HepG2 (cell line): Measurements from ENCODE around the gene HOXD4.

ENCODE experiments used
- CTCF ChIP-seq: sonication (generic); formaldehyde crosslinking; IDR thresholded peaks from 2 replicates; pipeline ENCODE4 v1.5.0; 2020; ENCODE audit warnings: mild to moderate bottlenecking, missing genetic modification reagents, moderate library complexity
- EP300 ChIP-seq, 3 experiments: sonication (generic) in 1 of 3; formaldehyde crosslinking in 1 of 3; IDR thresholded peaks; 2 replicates each; pipeline versions ENCODE4 v1.5.1 to v1.6.1; 2011 to 2020; ENCODE audit warnings: low read depth in 2 of 3, low read length in 2 of 3, borderline replicate concordance in 1 of 3, improper control_type of control experiment in 1 of 3, mild to moderate bottlenecking in 1 of 3, missing genetic modification reagents in 1 of 3, moderate library complexity in 1 of 3
- FOXM1 ChIP-seq: sonication (generic); formaldehyde crosslinking; IDR thresholded peaks from 2 replicates; pipeline ENCODE4 v1.5.0; 2020; ENCODE audit warnings: missing genetic modification reagents
- RAD21 ChIP-seq: fragments of 450-650 bp; formaldehyde crosslinking; IDR thresholded peaks from 2 replicates; pipeline ENCODE4 v1.5.0; 2020; ENCODE audit warnings: mild to moderate bottlenecking
- SMAD3 ChIP-seq: sonication (generic); formaldehyde crosslinking; IDR thresholded peaks from 2 replicates; pipeline ENCODE4 v1.4.0; 2020; ENCODE audit warnings: missing genetic modification reagents
- STAG1 ChIP-seq: sonication (generic); formaldehyde crosslinking; IDR thresholded peaks from 2 replicates; pipeline ENCODE4 v1.4.0; 2020; ENCODE audit warnings: missing genetic modification reagents
- ZBTB33 ChIP-seq: sonication (generic); formaldehyde crosslinking; IDR thresholded peaks from 2 replicates; pipeline ENCODE4 v1.4.0; 2020; ENCODE audit warnings: missing genetic modification reagents
- ZBTB43 ChIP-seq: sonication (generic); formaldehyde crosslinking; conservative IDR thresholded peaks from 2 replicates; pipeline ENCODE4 v1.4.0; 2020; ENCODE audit warnings: missing genetic modification reagents
- ZBTB7A ChIP-seq: sonication (generic); formaldehyde crosslinking; IDR thresholded peaks from 2 replicates; pipeline ENCODE4 v1.8.0; 2022; ENCODE audit warnings: mild to moderate bottlenecking, missing genetic modification reagents
- ZNF292 ChIP-seq: sonication (generic); formaldehyde crosslinking; IDR thresholded peaks from 2 replicates; pipeline ENCODE4 v1.8.1; 2022; ENCODE audit warnings: mild to moderate bottlenecking, low read depth, missing genetic modification reagents, borderline replicate concordance
- ZNF362 ChIP-seq: sonication (generic); formaldehyde crosslinking; IDR thresholded peaks from 2 replicates; pipeline ENCODE4 v1.4.0; 2020; ENCODE audit warnings: missing genetic modification reagents, mild to moderate bottlenecking, borderline replicate concordance
- ZNF441 ChIP-seq: sonication (generic); formaldehyde crosslinking; IDR thresholded peaks from 2 replicates; pipeline ENCODE4 v1.7.0; 2021; ENCODE audit warnings: missing genetic modification reagents, borderline replicate concordance
- ZNF580 ChIP-seq: IDR thresholded peaks from 2 replicates; pipeline ENCODE4 v1.6.1; 2016; ENCODE audit warnings: low read depth, borderline replicate concordance

GRCh38 chr2:176146101-176146500, 5.2 kb upstream of the HOXD4 start:
- TF ChIP-seq RAD21 (CRISPR knock-in tag) (no peak), SMAD3 (CRISPR knock-in tag) (no peak), ZBTB43 (no peak), CTCF (no peak), ZBTB7A (CRISPR knock-in tag) (no peak), ZNF362 (CRISPR knock-in tag) (no peak), FOXM1 (CRISPR knock-in tag) (no peak), ZBTB33 (CRISPR knock-in tag) (no peak), STAG1 (CRISPR knock-in tag) (no peak), ZNF580 (CRISPR knock-in tag) (no peak), ZNF441 (CRISPR knock-in tag) (no peak), ZNF292 (CRISPR knock-in tag) (no peak), EP300 (IDR thresholded peaks at IDR 0.05; ENCODE audit: low read depth in 2 of 2, low read length in 2 of 2) (no peak), EP300 (CRISPR knock-in tag; IDR thresholded peaks at IDR 0.05; ENCODE audit: borderline replicate concordance) (no peak)
